H7 (cell line): ENCODE data around the gene UCKL1. TPM values are rescaled to one million over a fixed set of nuclear protein-coding genes. Genes with fewer than 3 reads are reported as not detected.
"Not testable (repeated sequence)": the region's sequence is repeated elsewhere in the genome, so short reads cannot be mapped to it uniquely, and the experiment has no call there.

ENCODE experiments used
- DNase-seq: peaks from one replicate; pipeline ENCODE4 v3.0.0; 2012
- H3K27me3 ChIP-seq: 2 replicates; pipeline ENCODE4 v1.6.0; 2011; ENCODE audit warnings: mild to moderate bottlenecking, low read length; ENCODE audit not compliant: control insufficient read depth, insufficient read depth
- H3K36me3 ChIP-seq: replicated peaks from 2 replicates; pipeline ENCODE4 v1.5.1; 2011; ENCODE audit warnings: low read length; ENCODE audit not compliant: control insufficient read depth, insufficient read depth
- H3K4me3 ChIP-seq: 2 replicates; pipeline ENCODE4 v1.5.1; 2011; ENCODE audit warnings: low read depth, mild to moderate bottlenecking, control low read depth, low read length, moderate library complexity; ENCODE audit not compliant: insufficient read depth
- total RNA-seq: library from RNA; depleted of rRNA; stranded (reverse); fragments of >200 nt; shearing (Covaris generic); gene quantifications from 2 replicates; pipeline ENCODE4 v1.2.3, GENCODE V29; 2014

Gene UCKL1
- total RNA-seq, 1 experiment from 2014 or later, result 21.8 TPM

- Histone ChIP-seq H3K27me3 (peaks cover 3% of the 10 kb centered on the region), H3K36me3 (peaks cover 25% of the 10 kb centered on the region), H3K4me3 (no peak overlapping the region)
- DNase-seq, result no peak
Measured at GRCh38 chr20:63967330-63968135, 11.3 kb upstream of the UCKL1 start.

GRCh38 chr20:63966944-63967322 lies 10.7 kb upstream of the UCKL1 start:
- Histone ChIP-seq H3K4me3 (no peak overlapping the region), H3K27me3 (peaks cover 3% of the 10 kb centered on the region), H3K36me3 (peaks cover 27% of the 10 kb centered on the region)
- DNase-seq, result no peak

GRCh38 chr20:63966172-63966943 lies 10.1 kb upstream of the UCKL1 start:
- DNase-seq, result no peak
- Histone ChIP-seq H3K4me3 (no peak overlapping the region), H3K27me3 (peaks cover 3% of the 10 kb centered on the region), H3K36me3 (peaks cover 28% of the 10 kb centered on the region)

- no peaks in the 10 kb centered on the region for H3K27me3 ChIP-seq
- peaks cover 28% of the 10 kb centered on the region for H3K36me3 ChIP-seq
- DNase-seq, result no peak
Measured at GRCh38 chr20:63964412-63964811, 8.2 kb upstream of the UCKL1 start.

DNA sequence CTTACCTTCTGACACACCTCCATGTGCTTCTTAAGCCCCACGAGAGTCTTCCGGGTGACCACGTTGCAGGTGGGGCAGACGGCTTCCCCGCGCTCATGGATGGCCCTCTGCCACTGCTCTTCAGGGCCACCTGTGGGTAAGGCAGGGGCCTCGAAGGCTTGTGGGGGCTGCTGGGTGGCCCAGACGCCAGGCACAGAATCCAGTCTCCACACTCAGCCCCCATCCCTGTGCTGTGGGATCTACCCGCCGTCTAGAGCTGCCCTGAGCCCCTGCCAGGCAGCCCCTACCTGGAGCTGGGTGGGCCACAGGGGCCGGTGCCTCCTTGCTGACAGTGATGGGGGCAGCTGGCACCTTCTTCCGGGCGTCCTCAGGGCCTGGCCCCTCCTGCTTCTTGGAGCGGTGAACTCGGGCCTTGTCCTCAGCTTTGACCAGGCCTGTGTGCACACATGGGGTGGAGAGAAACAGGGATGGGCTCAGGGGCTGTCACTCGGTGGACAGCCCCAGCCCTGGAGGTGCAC lies 7.6 kb upstream of the UCKL1 start:
- peaks cover 28% of the 10 kb centered on the region for H3K36me3 ChIP-seq
- DNase-seq, result no peak
- H3K27me3 ChIP-seq, result no peaks in the 10 kb centered on the region
- H3K4me3 ChIP-seq, result no peak overlapping the region

More at GRCh38 chr20:63964412-63964811, 8.2 kb upstream of the UCKL1 start:
- H3K4me3 ChIP-seq, result no peak overlapping the region

DNA sequence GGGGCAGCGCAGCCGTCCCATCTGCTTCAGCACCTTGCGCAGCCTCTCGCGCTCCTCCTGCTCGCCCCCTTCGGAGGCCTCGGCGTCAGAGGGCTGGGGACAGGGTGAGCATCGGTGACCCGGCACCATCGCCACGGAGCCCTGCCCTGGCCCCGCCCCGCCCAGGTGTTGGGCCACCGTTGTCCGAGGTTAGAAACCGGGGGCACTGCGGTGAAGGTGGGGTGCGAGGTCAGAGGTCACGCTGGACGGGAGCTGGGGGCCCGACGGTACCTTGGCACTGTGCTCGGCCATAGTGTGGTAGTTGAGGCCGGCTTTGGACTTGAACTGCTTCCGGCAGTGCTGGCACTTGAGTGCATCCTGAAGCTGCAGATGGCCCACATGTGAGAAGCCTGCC lies 7.1 kb upstream of the UCKL1 start:
- no peak for DNase-seq
- H3K36me3 ChIP-seq, result peaks cover 28% of the 10 kb centered on the region
- no peaks in the 10 kb centered on the region for H3K27me3 ChIP-seq
- H3K4me3 ChIP-seq, result no peak overlapping the region

GRCh38 chr20:63962426-63963347 lies 6.5 kb upstream of the UCKL1 start:
- H3K27me3 ChIP-seq, result no peaks in the 10 kb centered on the region
- no peak for DNase-seq
- no peak overlapping the region for H3K4me3 ChIP-seq
- peaks cover 28% of the 10 kb centered on the region for H3K36me3 ChIP-seq

GRCh38 chr20:63961664-63962425 lies 5.6 kb upstream of the UCKL1 start:
- peaks cover 22% of the 10 kb centered on the region for H3K36me3 ChIP-seq
- H3K4me3 ChIP-seq, result no peak overlapping the region
- DNase-seq, result no peak
- no peaks in the 10 kb centered on the region for H3K27me3 ChIP-seq

DNA sequence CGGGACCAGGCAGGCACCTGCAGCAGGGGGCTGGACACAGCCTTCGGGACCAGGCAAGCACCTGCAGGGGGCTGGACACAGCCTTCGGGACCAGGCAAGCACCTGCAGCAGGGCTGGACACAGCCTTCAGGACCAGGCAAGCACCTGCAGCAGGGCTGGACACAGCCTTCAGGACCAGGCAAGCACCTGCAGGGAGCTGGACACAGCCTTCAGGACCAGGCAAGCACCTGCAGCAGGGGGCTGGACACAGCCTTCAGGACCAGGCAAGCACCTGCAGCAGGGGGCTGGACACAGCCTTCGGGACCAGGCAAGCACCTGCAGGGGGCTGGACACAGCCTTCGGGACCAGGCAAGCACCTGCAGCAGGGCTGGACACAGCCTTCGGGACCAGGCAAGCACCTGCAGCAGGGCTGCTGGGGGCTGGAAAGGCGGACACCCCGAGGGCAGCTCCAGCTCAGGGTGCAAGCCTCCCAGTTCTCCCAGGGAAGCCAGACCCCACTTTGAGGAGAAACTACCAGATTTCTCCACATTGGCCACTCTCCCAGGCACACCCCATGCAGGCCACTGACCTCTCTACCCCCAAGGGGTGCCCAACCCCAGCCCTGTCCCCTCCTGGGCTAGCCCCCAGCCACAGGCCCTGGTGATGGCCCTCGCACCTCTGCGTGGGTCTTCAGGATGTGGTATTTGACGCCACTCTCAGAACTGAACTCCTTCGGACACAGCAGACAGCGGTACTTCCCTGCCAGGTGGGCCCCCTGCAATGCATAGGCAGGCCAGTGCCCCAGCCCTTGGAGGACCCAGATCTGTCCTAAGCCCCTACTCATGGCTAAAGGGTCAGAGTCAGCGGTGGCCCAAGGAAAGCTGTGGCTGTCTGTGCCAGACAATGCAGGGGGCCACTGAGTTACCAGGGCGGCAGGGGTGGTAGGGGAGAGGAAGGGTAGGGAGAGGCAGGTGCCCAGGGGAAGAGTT lies 4.7 kb upstream of the UCKL1 start:
- not testable (repeated sequence) for H3K27me3 ChIP-seq, H3K4me3 ChIP-seq, DNase-seq
- peaks cover 15% of the 10 kb centered on the region for H3K36me3 ChIP-seq

DNA sequence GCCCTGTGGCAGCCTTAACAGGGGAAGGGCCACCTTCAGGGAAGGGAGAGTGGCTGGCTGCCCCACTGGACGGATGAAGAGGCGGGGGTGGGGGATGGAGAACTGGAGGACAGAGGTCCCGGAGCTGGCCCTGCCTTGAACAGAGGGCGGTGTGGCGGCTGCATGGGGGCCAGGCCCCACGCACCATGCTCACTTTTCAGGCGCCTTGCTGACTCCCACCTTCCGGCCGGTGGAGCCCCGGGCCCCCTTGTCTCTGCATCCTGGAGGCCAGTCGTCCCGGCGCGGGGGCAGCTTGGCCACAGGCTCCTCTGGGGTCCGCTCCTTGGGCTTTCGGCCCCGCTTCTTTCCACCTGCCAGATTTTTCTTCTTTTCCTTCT lies 3.5 kb upstream of the UCKL1 start:
- H3K27me3 ChIP-seq, result no peaks in the 10 kb centered on the region
- H3K4me3 ChIP-seq, result no peak overlapping the region
- no peak for DNase-seq

DNA sequence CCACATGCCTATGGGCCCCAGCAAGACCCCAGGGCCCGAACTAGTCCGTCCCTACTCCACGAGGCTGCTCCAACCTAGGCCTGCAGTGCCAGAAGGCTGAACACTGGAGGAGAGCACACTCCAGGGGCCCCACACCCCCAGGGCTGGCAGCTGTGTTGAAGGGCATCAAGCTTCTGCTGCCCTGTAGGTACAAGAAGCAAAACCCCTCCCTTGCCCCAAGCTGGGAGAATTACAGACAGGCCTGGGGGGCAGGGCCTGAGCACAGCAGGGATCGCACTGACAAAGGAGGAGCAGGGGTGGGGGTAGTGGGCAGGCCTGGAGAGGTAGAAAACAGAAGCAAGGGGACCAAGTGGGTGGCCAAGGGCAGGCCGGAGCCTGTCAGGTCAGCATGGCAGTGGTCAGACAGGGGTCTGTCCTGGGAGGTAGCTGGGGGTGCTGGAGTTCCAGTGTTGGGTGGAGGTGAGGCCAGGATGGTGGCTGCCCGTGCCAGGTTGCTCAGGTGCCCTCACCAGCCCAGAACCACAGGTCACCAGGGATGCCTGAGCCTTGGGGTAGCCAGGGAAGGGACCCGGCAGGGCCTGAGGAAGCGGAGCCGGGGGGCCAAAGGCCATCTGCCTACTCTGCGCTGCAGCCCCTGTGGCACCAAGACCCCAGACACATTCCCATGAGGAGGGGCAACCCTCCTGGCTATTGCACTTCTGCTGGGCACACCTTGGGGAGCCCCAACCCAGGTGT lies 2.9 kb upstream of the UCKL1 start:
- DNase-seq, result no peak
- H3K4me3 ChIP-seq, result no peak overlapping the region
- H3K27me3 ChIP-seq, result no peaks in the 10 kb centered on the region
- peaks cover 13% of the 10 kb centered on the region for H3K36me3 ChIP-seq

More for the DNA sequence above, 3.5 kb upstream of the UCKL1 start:
- peaks cover 15% of the 10 kb centered on the region for H3K36me3 ChIP-seq

GRCh38 chr20:63958471-63958870 lies 2.3 kb upstream of the UCKL1 start:
- Histone ChIP-seq H3K36me3 (peaks cover 8% of the 10 kb centered on the region), H3K27me3 (no peaks in the 10 kb centered on the region), H3K4me3 (no peak overlapping the region)
- peak; percentile 68 for DNase-seq
